Heart right ventricle (tissue), 16 donors: ENCODE data around the gene SESTD1. TPM values are rescaled to one million over a fixed set of nuclear protein-coding genes. Genes with fewer than 3 reads are reported as not detected.

Experiments
- ATAC-seq, 8 donors: fragments of 200-7000 bp; cut with Tn5 transposase; one replicate each; pipeline ENCODE4 v1.9.1; 2020; ENCODE audit warnings: mild to moderate bottlenecking in 8 of 8, moderate library complexity in 8 of 8, moderate number of reproducible peaks in 1 of 8
- DNase-seq, 2 donors: peaks; one replicate each; pipeline ENCODE4 v3.0.0-alpha.2; 2020
- H3K27ac ChIP-seq, 10 donors: fragments of 200-600 bp; sonication (generic) in 2 of 10; one replicate each; pipeline versions ENCODE4 v1.5.0 to v1.8.0; 2020 to 2022; ENCODE audit warnings: mild to moderate bottlenecking in 3 of 10
- H3K27me3 ChIP-seq, 7 donors: fragments of 200-600 bp; one replicate each; pipeline ENCODE4 v1.8.0; 2021 to 2022; ENCODE audit warnings: mild to moderate bottlenecking in 2 of 7
- H3K36me3 ChIP-seq, 9 donors: fragments of 200-600 bp; sonication (generic) in 1 of 9; one replicate each; pipeline versions ENCODE4 v1.5.0 to v1.8.0; 2020 to 2022; ENCODE audit warnings: mild to moderate bottlenecking in 2 of 9
- H3K4me1 ChIP-seq, 9 donors: fragments of 200-600 bp; sonication (generic) in 1 of 9; one replicate each; pipeline versions ENCODE4 v1.5.0 to v1.8.0; 2020 to 2022; ENCODE audit warnings: mild to moderate bottlenecking in 4 of 9
- H3K4me3 ChIP-seq, 10 donors: fragments of 200-600 bp; sonication (generic) in 2 of 10; one replicate each; pipeline versions ENCODE4 v1.5.0 to v1.8.0; 2020 to 2022; ENCODE audit warnings: mild to moderate bottlenecking in 7 of 10, moderate library complexity in 2 of 10
- H3K9me3 ChIP-seq, 11 donors: fragments of 200-600 bp in 10 of 11; sonication (generic) in 2 of 11; one replicate each; pipeline versions ENCODE4 v1.5.0 to v1.8.0; 2013 to 2022; ENCODE audit warnings: mild to moderate bottlenecking in 2 of 11, control low read depth in 1 of 11, moderate library complexity in 1 of 11
- CTCF ChIP-seq, 9 donors: fragments of 200-600 bp; sonication (generic) in 2 of 9; IDR thresholded peaks; one replicate each; pipeline versions ENCODE4 v1.5.0 to v1.8.0; 2021 to 2022; ENCODE audit warnings: antibody characterized with exemption in 9 of 9, mild to moderate bottlenecking in 5 of 9, moderate library complexity in 1 of 9
- WGBS, 2 donors: extraction: QIAGEN DNeasy Blood & Tissue Kit; methylation state at CpG; one replicate each; pipeline ENCODE4 v1.1.7; 2013; ENCODE audit warnings: inconsistent platforms in 1 of 2; 5-methylcytosine and 5-hydroxymethylcytosine counted together
- intact Hi-C, 10 donors: fragments of 100-400 bp; cut with DNase I; formaldehyde crosslinking; loops; one replicate each; pipeline versions ENCODE4 v1.11.1 to v1.14.2; 2022
- polyA plus RNA-seq, 2 donors: library from polyadenylated mRNA; stranded (reverse); fragments of 200-250 nt; gene quantifications; one replicate each; pipeline ENCODE4 v1.2.3, GENCODE V29; 2013
- total RNA-seq, 10 donors: library from RNA; stranded (reverse); fragmentation: NEBNext Ultra II Directional in 3 of 10; extraction: Animal tissue kit (Norgen Biotek cat#: 25700) in 3 of 10; gene quantifications; one replicate each; pipeline versions ENCODE4 v1.2.1 to v1.2.4, GENCODE V29; 2021 to 2023
- donor health status: Arrhythmogenic right ventricular cardiomyopathy.
- donor health status: ischemic (EF 13 %, LVEDD 7.1; RV severe dilation, severe dysfunction).
- donor health status: healthy with polysubstance abuse.
- donor health status: DM: no; HTN: yes; CAD: no.
- donor health status: DM: no; HTN: no; CAD: no.
- donor health status: ischemic (EF 25% LVEDD 6.9; RV normal size, moderate dysfunction).
- donor health status: ischemic (EF 25% LVEDD 5.7; RV mildly dilated, moderate dysfunction).
- donor health status: healthy.
- donor health status: DM: yes; HTN: yes; CAD: no.
- donor health status: Ischemic cardiomyopathy.
- donor health status: ischemic (EF 35%, LVEDD 5.7; RV mildly dilated, moderate dysfunction).
- donor health status: nonischemic (EF 11% LVEDD 7.7; RV severe dilation, severe dysfunction).
- donor health status: DM: yes; HTN: yes; CAD: no.
- donor health status: PGD.
- donor health status: ischemic (EF 29% LVEDD 5.4; RV normal size, mild dysfunction).
- donor health status: nonischemic (EF 23%, LVEDD 6.1; RV moderate dilation, normal function).

Gene SESTD1
- total and polyA plus RNA-seq, 12 donors = 6.0 to 41.7 (median 33.5) TPM

DNA sequence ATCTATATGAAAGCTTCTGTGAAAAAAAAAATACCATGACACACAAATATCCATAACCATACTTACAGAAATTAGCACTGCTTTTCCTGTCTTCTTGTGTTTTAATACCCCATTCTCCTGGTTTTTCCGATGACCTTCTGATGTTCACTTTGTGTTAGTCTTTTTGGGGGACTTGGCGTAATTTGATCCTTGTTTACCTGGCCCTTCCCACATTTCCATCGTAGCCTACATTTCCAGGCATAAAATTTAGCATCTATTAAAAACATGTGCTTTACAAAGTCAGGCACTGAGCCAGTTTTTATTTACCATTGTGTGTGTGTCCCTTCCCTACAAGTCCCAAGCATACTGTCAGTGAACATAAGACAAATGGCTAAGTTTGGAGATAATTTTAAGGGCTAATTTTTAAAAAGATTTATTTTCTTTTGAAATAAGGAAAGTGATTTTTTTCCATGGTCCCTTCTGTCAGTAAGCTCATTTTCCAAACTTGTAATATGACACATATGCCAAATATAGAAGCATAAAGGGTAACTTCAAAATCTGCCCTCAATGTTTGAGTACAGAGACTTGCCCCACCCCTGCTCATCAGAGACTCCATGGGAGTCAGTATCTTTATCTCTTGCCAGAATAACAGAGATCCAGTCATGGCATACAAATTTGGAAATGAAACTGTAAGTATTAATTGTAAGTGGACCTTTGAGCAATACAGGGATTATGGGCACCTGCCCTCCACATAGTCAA is 27.3 kb downstream of the SESTD1 start:
- no peak overlapping the region for H3K27ac ChIP-seq
- ATAC-seq = peak in 4 of 8 donors; percentile 60 to 69 (median 66)
- intact Hi-C loops = no loop called here
- no peak overlapping the region for H3K4me3 ChIP-seq
- no peak for TF ChIP-seq CTCF (IDR thresholded peaks at IDR 0.05)
- no peak for DNase-seq
- WGBS, 2 donors = 73 to 74% methylated on average over 3 of the region's 3 CpGs
- no peaks in the 10 kb centered on the region for H3K27me3 ChIP-seq
- H3K4me1 ChIP-seq = peaks cover 12 to 71% (median 52%) of the 10 kb centered on the region in 9 donors
- no peaks in the 10 kb centered on the region for H3K9me3 ChIP-seq
- H3K36me3 ChIP-seq = peaks cover 0 to 3% (median 0%) of the 10 kb centered on the region in 9 donors

DNA sequence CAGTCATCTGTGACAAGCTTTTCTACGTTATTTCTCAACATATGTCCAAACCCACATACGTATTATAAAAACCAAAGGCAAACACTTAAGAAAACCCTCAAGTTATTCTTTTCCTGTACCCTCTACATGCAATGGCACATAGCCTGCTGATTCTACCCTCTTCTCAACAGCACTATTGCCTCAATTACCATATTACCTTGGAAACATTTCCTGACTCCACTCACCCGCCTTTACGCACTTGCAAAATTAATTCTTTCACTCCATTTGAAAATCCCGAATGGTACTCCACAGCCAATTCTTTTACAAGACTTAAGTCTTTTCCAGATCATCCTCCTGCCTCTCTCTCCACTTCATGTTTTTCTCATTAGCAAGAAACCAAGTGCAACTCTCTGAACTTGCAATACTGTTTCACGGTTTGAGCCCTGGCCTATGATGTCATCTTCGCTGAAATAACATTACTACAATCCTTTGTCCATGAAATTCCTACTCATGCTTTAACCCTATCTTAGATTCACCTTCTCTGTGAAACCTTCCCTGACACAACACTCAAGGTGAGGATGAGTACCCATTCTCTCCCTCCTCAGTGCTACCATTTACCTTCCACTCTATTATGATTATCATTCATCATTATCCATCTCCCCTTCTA is 29.0 kb downstream of the SESTD1 start:
- H3K27me3 ChIP-seq = no peaks in the 10 kb centered on the region
- H3K4me1 ChIP-seq = peaks cover 12 to 63% (median 48%) of the 10 kb centered on the region in 9 donors
- H3K9me3 ChIP-seq = no peaks in the 10 kb centered on the region
- ATAC-seq = peak in 2 of 8 donors; percentile 30 to 53
- peaks cover 0 to 3% (median 0%) of the 10 kb centered on the region in 9 donors for H3K36me3 ChIP-seq
- intact Hi-C loops = no loop called here
- H3K27ac ChIP-seq = peak overlapping the region in 1 of 10 donors; percentile 29
- peak overlapping the region in 1 of 10 donors; percentile 6 for H3K4me3 ChIP-seq
- TF ChIP-seq CTCF (IDR thresholded peaks at IDR 0.05) = no peak
- WGBS, 2 donors = 69 to 76% methylated on average over 7 of the region's 7 CpGs
- no peak for DNase-seq

DNA sequence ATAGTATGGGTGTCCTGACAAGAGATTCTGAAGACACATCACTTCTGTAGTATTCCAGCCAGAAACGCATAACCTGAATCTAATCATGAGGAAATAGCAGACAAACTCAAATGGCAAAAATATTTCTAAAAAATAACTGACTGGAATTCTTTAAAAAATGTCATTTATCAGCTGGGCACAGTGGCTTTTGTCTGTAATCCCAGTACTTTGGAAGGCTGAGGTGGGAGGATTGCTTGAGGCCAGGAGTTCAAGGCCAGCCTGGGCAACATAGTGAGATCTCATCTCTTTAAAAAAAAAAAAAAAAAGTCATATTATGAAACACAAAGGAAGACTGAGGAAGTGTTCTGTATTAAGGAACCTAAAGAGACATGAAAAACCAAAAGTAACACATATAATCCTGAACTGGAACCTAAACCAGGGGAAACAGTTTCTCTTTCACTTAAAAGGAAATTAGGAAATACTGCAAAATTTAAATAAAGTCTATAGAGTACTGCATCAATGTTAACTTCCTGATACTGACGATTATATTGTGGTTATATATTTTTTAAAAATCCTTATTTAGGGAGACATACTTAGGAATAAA is 29.9 kb downstream of the SESTD1 start:
- peak in 1 of 8 donors; percentile 40 for ATAC-seq
- no peaks in the 10 kb centered on the region for H3K27me3 ChIP-seq
- H3K9me3 ChIP-seq = no peaks in the 10 kb centered on the region
- no peak for DNase-seq
- 84 to 89% methylated on average over 2 of the region's 2 CpGs for WGBS, 2 donors
- TF ChIP-seq CTCF (IDR thresholded peaks at IDR 0.05) = no peak
- peak overlapping the region in 1 of 10 donors; percentile 6 for H3K4me3 ChIP-seq
- H3K4me1 ChIP-seq = peaks cover 12 to 54% (median 40%) of the 10 kb centered on the region in 9 donors
- intact Hi-C loops = no loop called here
- H3K36me3 ChIP-seq = no peaks in the 10 kb centered on the region
- H3K27ac ChIP-seq = peak overlapping the region in 1 of 10 donors; percentile 29

DNA sequence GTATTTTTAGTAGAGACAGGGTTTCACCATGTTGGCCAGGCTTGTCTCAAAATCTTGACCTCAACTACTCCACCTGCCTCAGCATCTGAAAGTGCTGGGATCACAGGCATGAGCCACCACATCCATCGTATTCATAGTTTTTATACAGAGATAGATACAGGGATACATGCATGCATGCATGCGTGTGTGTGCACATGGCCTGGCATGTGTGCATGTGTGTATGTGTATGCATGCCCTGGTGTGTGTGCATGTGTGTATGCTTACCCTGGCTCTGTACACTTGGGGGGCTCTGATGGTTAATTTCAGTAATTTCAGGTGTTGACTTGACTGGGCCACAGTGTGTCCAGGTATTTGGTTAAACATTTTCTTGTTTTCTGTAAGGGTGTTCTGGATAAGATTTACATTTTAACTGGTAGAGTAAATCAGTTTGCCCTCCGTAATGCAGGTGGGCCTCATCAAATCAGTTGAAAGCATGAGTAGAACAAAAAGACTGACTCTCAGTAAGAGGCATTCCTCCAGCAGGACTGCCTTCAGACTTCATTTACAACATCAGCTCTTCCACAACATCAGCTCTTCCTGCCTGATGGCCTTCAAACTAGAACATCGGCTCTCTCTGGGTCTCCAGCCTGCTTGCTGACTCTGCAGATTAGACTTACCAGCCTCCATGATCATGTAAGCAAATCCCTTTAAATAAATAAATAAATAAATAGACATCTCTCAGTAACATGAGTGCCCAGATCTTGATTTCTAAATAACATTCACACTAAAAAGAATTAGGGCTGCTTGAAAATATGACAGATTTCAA is 30.8 kb downstream of the SESTD1 start:
- intact Hi-C loops = no loop called here
- H3K36me3 ChIP-seq = no peaks in the 10 kb centered on the region
- WGBS, 2 donors = 94 to 96% methylated on average over 4 of the region's 4 CpGs
- peaks cover 7 to 47% (median 31%) of the 10 kb centered on the region in 9 donors for H3K4me1 ChIP-seq
- TF ChIP-seq CTCF (IDR thresholded peaks at IDR 0.05) = no peak
- H3K27ac ChIP-seq = no peak overlapping the region
- DNase-seq (no peak), ATAC-seq (no peak)
- no peaks in the 10 kb centered on the region for H3K27me3 ChIP-seq
- H3K4me3 ChIP-seq = no peak overlapping the region
- no peaks in the 10 kb centered on the region for H3K9me3 ChIP-seq
